GM23338 (cell line): Measurements from ENCODE around the gene FAM222A. TPM values are rescaled to one million over a fixed set of nuclear protein-coding genes. Genes with fewer than 3 reads are reported as not detected.

Experiments
- ATAC-seq: fragments of 200-7000 bp; cut with Tn5 transposase; 3 replicates; pipeline ENCODE4 v1.9.1; 2020
- DNase-seq: peaks from one replicate; pipeline ENCODE4 v3.0.0-alpha.2; 2015; ENCODE audit warnings: low spot score
- H2AFZ ChIP-seq: fragments of 200-600 bp; sonication (generic); 2 replicates; pipeline ENCODE4 v1.8.0; 2016; ENCODE audit warnings: antibody characterized with exemption, mild to moderate bottlenecking, moderate library complexity
- H3F3A ChIP-seq: fragments of 200-600 bp; sonication (generic); replicated peaks from 2 replicates; pipeline ENCODE4 v1.8.0; 2017; ENCODE audit warnings: antibody characterized with exemption, mixed run types, low read depth
- H3K27ac ChIP-seq: fragments of 200-600 bp; sonication (generic); 2 replicates; pipeline ENCODE4 v1.6.1; 2016; ENCODE audit warnings: low read depth
- H3K27me3 ChIP-seq: fragments of 200-600 bp; sonication (generic); 2 replicates; pipeline ENCODE4 v1.8.0; 2016; ENCODE audit warnings: mild to moderate bottlenecking, mixed run types, moderate library complexity; ENCODE audit not compliant: insufficient read depth
- H3K36me3 ChIP-seq: fragments of 200-600 bp; sonication (generic); 2 replicates; pipeline ENCODE4 v1.8.0; 2016; ENCODE audit warnings: mild to moderate bottlenecking; ENCODE audit not compliant: insufficient read depth
- H3K4me1 ChIP-seq: fragments of 200-600 bp; sonication (generic); 2 replicates; pipeline ENCODE4 v1.8.0; 2016; ENCODE audit warnings: mild to moderate bottlenecking, moderate library complexity; ENCODE audit not compliant: insufficient read depth
- H3K4me2 ChIP-seq: fragments of 200-600 bp; sonication (generic); 2 replicates; pipeline ENCODE4 v1.7.1; 2017; ENCODE audit warnings: mixed run types
- H3K4me3 ChIP-seq: fragments of 200-600 bp; sonication (generic); 2 replicates; pipeline ENCODE4 v1.6.1; 2016; ENCODE audit warnings: mixed run types
- H3K79me2 ChIP-seq: fragments of 200-600 bp; sonication (generic); replicated peaks from 2 replicates; pipeline ENCODE4 v1.8.0; 2017; ENCODE audit warnings: mild to moderate bottlenecking; ENCODE audit not compliant: insufficient read depth
- H3K9me2 ChIP-seq: fragments of 200-600 bp; sonication (generic); 2 replicates; pipeline ENCODE4 v1.8.0; 2017; ENCODE audit not compliant: insufficient read depth
- H4K20me1 ChIP-seq: fragments of 200-600 bp; sonication (generic); replicated peaks from 2 replicates; pipeline ENCODE4 v1.8.0; 2017; ENCODE audit warnings: mild to moderate bottlenecking; ENCODE audit not compliant: insufficient read depth
- H3K27ac Mint-ChIP-seq: 2 replicates; pipeline ENCODE4 v1.8.0; 2020; ENCODE audit warnings: inconsistent platforms, mild to moderate bottlenecking, moderate library complexity, mixed read lengths
- H3K27me3 Mint-ChIP-seq: 3 replicates; pipeline ENCODE4 v1.8.0; 2022; ENCODE audit warnings: low read depth, mild to moderate bottlenecking, moderate library complexity, mixed read lengths, inconsistent platforms; ENCODE audit not compliant: insufficient read depth, poor library complexity
- H3K36me3 Mint-ChIP-seq: 3 replicates; pipeline ENCODE4 v1.8.0; 2021; ENCODE audit warnings: low read depth, mild to moderate bottlenecking, inconsistent platforms, moderate library complexity, mixed read lengths
- H3K4me1 Mint-ChIP-seq: 3 replicates; pipeline ENCODE4 v1.8.0; 2020; ENCODE audit warnings: mild to moderate bottlenecking, inconsistent platforms, mixed read lengths
- H3K4me3 Mint-ChIP-seq: 3 replicates; pipeline ENCODE4 v1.8.0; 2021; ENCODE audit warnings: moderate library complexity, mild to moderate bottlenecking, inconsistent platforms, mixed read lengths
- H3K9me3 Mint-ChIP-seq: 3 replicates; pipeline ENCODE4 v1.8.0; 2020; ENCODE audit warnings: moderate library complexity, mild to moderate bottlenecking, inconsistent platforms, mixed read lengths
- CREB1 ChIP-seq: fragments of 250-450 bp; sonication (Bioruptor Pico); IDR thresholded peaks from 2 replicates; pipeline ENCODE4 v1.5.0; 2020; ENCODE audit warnings: low read depth, mild to moderate bottlenecking, moderate library complexity
- CTCF ChIP-seq, 2 experiments: fragments of 200-600 bp in 1 of 2; sonication (generic) in 1 of 2; conservative IDR thresholded peaks; 2 replicates each; pipeline versions ENCODE4 v1.5.1 to v1.6.1; 2016 to 2017; ENCODE audit warnings: antibody characterized with exemption in 2 of 2, low read depth in 2 of 2, mild to moderate bottlenecking in 2 of 2, moderate library complexity in 1 of 2
- STAT1 ChIP-seq: IDR thresholded peaks from one replicate; pipeline ENCODE4 v1.6.1; 2016; ENCODE audit warnings: antibody characterized with exemption; ENCODE audit not compliant: unreplicated experiment
- ZNF462 ChIP-seq: fragments of 250-450 bp; sonication (Bioruptor Pico); IDR thresholded peaks from 2 replicates; pipeline ENCODE4 v1.5.0; 2020; ENCODE audit warnings: mild to moderate bottlenecking, moderate library complexity
- polyA plus RNA-seq: library from polyadenylated mRNA; unstranded; fragments of >200 nt; fragmentation: Nextera tagmentation; extraction: Ambion mirVana; gene quantifications from 2 replicates; pipeline ENCODE4 v1.2.1, GENCODE V29; 2016
- total RNA-seq: library from RNA; depleted of rRNA; stranded (reverse); fragments of >200 nt; shearing (Covaris generic); gene quantifications from 2 replicates; pipeline ENCODE4 v1.2.3, GENCODE V29; 2014

FAM222A gene
- total and polyA plus RNA-seq, 2 experiments from 2014 or later: 0.78 to 2.1 TPM

- no peak for TF ChIP-seq ZNF462
- no peak for TF ChIP-seq CTCF (conservative IDR thresholded peaks at IDR 0.05; ENCODE audit: low read depth in 2 of 2)
- no peak for TF ChIP-seq STAT1
Measured at GRCh38 chr12:109814600-109815150, 101.0 kb downstream of the FAM222A start (continued).

DNA sequence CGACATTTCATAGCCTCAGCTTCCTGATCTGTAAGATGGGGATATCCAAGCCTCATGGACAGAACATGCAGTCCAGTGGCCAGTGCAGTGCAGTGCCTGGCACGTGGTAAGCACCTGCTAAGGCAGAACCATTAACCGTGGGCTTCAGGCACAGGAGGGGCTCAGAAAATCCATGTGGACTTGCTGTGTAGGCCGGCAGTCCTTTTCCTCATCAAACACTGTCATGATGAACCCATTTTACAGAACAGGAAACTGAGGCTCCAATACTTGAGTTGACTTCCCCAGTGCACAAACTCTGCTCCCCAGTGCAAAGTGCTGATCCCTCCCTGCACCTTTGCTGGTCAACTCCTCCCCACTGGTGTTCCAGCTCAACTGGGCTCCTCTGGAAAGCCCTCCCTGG is 101.6 kb downstream of the FAM222A start:
- Histone ChIP-seq H3K27ac (no peak overlapping the region), H3K9me2 (0 out of 2 replicates have a peak, but pooled peaks cover 7% of the 10 kb centered on the region), H3K4me2 (no peak overlapping the region), H3K4me1 (no peaks in the 10 kb centered on the region), H3K79me2 (no peaks in the 10 kb centered on the region), H2AFZ (no peak overlapping the region), H3K27me3 (no peaks in the 10 kb centered on the region), H3K36me3 (no peaks in the 10 kb centered on the region), H3K4me3 (no peak overlapping the region), H3F3A (no peaks in the 10 kb centered on the region), H4K20me1 (no peaks in the 10 kb centered on the region)
- H3K36me3 Mint-ChIP-seq: no peaks in the 10 kb centered on the region
- no peak for DNase-seq
- H3K4me1 Mint-ChIP-seq: no peaks in the 10 kb centered on the region
- no peak for ATAC-seq
- H3K9me3 Mint-ChIP-seq: no peaks in the 10 kb centered on the region
- no peak overlapping the region for H3K27ac Mint-ChIP-seq
- no peak overlapping the region for H3K4me3 Mint-ChIP-seq
- H3K27me3 Mint-ChIP-seq: no peaks in the 10 kb centered on the region
- TF ChIP-seq CREB1 (no peak), CTCF (conservative IDR thresholded peaks at IDR 0.05; ENCODE audit: low read depth in 2 of 2) (no peak), ZNF462 (no peak)
